ENCODE results near the gene ALG6.

The ALG6 gene

DNA sequence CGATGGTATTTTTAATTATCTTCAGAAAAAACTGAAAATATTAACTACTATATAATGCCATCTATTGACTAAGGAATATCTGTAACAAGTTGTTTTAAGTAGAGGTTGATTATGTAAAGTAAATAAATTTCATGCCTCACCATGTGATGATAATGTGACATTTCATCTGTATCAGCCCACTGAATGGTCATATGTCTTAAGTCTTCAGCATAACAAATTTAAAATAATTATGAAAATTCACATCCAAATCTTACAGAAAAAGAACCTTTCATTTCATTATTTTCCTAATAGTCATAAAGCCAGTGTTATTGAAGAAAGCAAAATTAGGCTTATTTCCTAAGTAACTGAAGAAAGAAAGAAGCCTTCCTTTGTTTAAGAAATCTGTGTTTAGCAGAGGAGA, 83.0 kb downstream of the ALG6 start:
- Histone ChIP-seq H3K27me3 (replicated peaks; ENCODE audit: control insufficient read depth, insufficient read depth, low read length) (no peaks in the 10 kb centered on the region), H3K4me3 (replicated peaks; ENCODE audit: low read depth, low read length) (no peak overlapping the region), H3K36me3 (ENCODE audit: control insufficient read depth, insufficient read depth, low read length) (no peaks in the 10 kb centered on the region)
- no peak for TF ChIP-seq CTCF (IDR thresholded peaks at IDR 0.05; ENCODE audit: insufficient read depth, low read length, poor library complexity, severe bottlenecking)
- no peak for DNase-seq (ENCODE audit: extremely low read depth, insufficient read length)

DNA sequence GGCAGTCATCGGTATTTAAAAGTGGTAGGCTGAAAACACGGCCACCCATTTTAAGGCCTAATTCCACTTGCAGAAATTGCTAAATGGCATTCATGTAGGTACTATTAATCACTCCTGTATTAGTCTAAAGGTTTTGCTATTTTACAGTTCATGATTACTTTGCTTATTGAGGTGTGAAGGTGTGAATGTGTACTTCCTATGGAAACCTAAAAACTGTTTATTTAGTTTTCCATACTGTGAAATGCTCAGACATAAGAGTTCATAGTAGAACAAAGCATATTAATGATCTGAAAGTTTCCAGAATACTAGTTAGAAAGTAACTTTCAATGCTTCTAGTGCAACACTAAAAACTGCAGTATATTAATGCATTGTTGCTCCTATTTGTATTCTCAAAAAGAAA, 85.8 kb downstream of the ALG6 start:
- H3K4me3 ChIP-seq (replicated peaks; ENCODE audit: low read depth, low read length), result no peak overlapping the region
- DNase-seq (ENCODE audit: extremely low read depth, insufficient read length), result no peak
- H3K27me3 ChIP-seq (replicated peaks; ENCODE audit: control insufficient read depth, insufficient read depth, low read length), result no peaks in the 10 kb centered on the region
- H3K36me3 ChIP-seq (ENCODE audit: control insufficient read depth, insufficient read depth, low read length), result no peaks in the 10 kb centered on the region
- no peak for TF ChIP-seq CTCF (IDR thresholded peaks at IDR 0.05; ENCODE audit: insufficient read depth, low read length, poor library complexity, severe bottlenecking)

- no peak for DNase-seq (ENCODE audit: extremely low read depth, insufficient read length)
- no peak overlapping the region for H3K4me3 ChIP-seq (replicated peaks; ENCODE audit: low read depth, low read length)
- no peaks in the 10 kb centered on the region for H3K27me3 ChIP-seq (replicated peaks; ENCODE audit: control insufficient read depth, insufficient read depth, low read length)
- TF ChIP-seq CTCF (IDR thresholded peaks at IDR 0.05; ENCODE audit: insufficient read depth, low read length, poor library complexity, severe bottlenecking), result peak; percentile 11
- no peaks in the 10 kb centered on the region for H3K36me3 ChIP-seq (ENCODE audit: control insufficient read depth, insufficient read depth, low read length)
Measured at GRCh38 chr1:63454269-63454668, 86.8 kb downstream of the ALG6 start.

DNA sequence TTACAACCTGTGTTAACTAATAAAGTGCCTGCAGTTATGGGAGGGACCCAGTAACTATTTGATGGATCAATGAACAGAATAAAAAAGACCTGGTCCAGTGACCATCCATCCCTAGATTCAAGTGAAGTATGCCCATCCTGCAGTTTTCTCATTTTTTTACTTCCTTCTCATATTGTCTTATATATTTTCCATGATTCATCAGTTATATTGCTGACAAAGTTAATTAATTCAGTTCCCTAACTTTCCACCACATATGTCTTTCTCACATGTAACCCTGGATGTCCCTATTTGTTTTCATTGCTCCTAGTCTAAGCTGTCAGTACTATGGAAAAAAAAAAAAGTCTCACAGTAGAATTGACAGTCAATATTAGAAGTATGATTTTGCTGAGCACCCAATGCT, 91.3 kb downstream of the ALG6 start:
- no peaks in the 10 kb centered on the region for H3K36me3 ChIP-seq (ENCODE audit: control insufficient read depth, insufficient read depth, low read length)
- no peak for TF ChIP-seq CTCF (IDR thresholded peaks at IDR 0.05; ENCODE audit: insufficient read depth, low read length, poor library complexity, severe bottlenecking)
- DNase-seq (ENCODE audit: extremely low read depth, insufficient read length), result no peak

DNA sequence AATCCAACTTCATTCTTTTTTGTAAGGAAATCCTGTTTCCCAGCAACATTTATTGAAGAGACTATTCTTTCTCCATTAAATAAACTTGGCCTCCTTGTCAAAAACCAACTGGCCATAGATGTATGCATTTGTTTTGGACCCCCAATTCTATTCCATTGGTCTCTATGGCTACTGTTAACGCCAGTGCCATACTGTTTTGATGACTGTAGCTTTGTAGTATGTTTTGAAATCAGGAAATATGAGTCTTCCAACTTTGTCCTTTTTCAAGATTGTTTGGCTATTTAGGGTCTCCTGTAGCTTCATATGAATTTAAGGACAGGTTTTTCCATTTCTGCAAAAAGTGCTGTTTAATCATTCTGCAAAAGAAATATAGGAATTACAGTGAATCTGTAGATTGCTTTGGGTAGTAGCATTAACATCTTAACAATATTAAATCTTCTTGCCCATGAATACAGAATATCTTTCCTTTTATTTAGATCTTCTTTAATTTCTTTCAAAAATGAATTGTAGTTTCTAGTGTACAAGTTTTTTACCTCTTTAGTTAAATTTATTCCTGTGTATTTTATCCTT, 94.3 kb downstream of the ALG6 start:
- Histone ChIP-seq H3K36me3 (ENCODE audit: control insufficient read depth, insufficient read depth, low read length) (no peaks in the 10 kb centered on the region), H3K27me3 (replicated peaks; ENCODE audit: control insufficient read depth, insufficient read depth, low read length) (no peaks in the 10 kb centered on the region), H3K4me3 (replicated peaks; ENCODE audit: low read depth, low read length) (no peak overlapping the region)
- no peak for TF ChIP-seq CTCF (IDR thresholded peaks at IDR 0.05; ENCODE audit: insufficient read depth, low read length, poor library complexity, severe bottlenecking)
- DNase-seq (ENCODE audit: extremely low read depth, insufficient read length), result no peak

More for the DNA sequence above, 91.3 kb downstream of the ALG6 start:
- Histone ChIP-seq H3K4me3 (replicated peaks; ENCODE audit: low read depth, low read length) (no peak overlapping the region), H3K27me3 (replicated peaks; ENCODE audit: control insufficient read depth, insufficient read depth, low read length) (no peaks in the 10 kb centered on the region)

- no peak for TF ChIP-seq CTCF (IDR thresholded peaks at IDR 0.05; ENCODE audit: insufficient read depth, low read length, poor library complexity, severe bottlenecking)
- Histone ChIP-seq H3K27me3 (replicated peaks; ENCODE audit: control insufficient read depth, insufficient read depth, low read length) (no peaks in the 10 kb centered on the region), H3K4me3 (replicated peaks; ENCODE audit: low read depth, low read length) (no peak overlapping the region), H3K36me3 (ENCODE audit: control insufficient read depth, insufficient read depth, low read length) (no peaks in the 10 kb centered on the region)
- no peak for DNase-seq (ENCODE audit: extremely low read depth, insufficient read length)
Measured at GRCh38 chr1:63463248-63463647, 95.8 kb downstream of the ALG6 start.

Measured in GM06990 (cell line).